Panc1 (cell line): ENCODE results near the gene SOX21.

Experiments
- CTCF ChIP-seq: fragments of 450-650 bp; IDR thresholded peaks from 2 replicates; pipeline ENCODE4 v1.5.1; 2017; ENCODE audit warnings: mild to moderate bottlenecking
- POLR2AphosphoS5 ChIP-seq: IDR thresholded peaks from 2 replicates; pipeline ENCODE4 v1.6.1; 2012; ENCODE audit warnings: mild to moderate bottlenecking, low read depth, low read length, moderate library complexity
- REST ChIP-seq, 2 experiments: IDR thresholded peaks; 2 replicates each; pipeline ENCODE4 v1.6.1; 2011 to 2012; ENCODE audit warnings: low read depth in 2 of 2, control low read depth in 1 of 2, low read length in 1 of 2, mild to moderate bottlenecking in 1 of 2, moderate library complexity in 1 of 2; ENCODE audit not compliant: insufficient read depth in 1 of 2
- SIN3A ChIP-seq: IDR thresholded peaks from 2 replicates; pipeline ENCODE4 v1.6.1; 2012; ENCODE audit warnings: low read depth, mild to moderate bottlenecking, low read length, moderate library complexity, borderline replicate concordance; ENCODE audit not compliant: insufficient read depth
- TCF7L2 ChIP-seq: IDR thresholded peaks from 2 replicates; pipeline ENCODE4 v1.6.1; 2011; ENCODE audit warnings: mild to moderate bottlenecking, low read depth, low read length, inconsistent platforms

GRCh38 chr13:94682229-94682628 is 30.1 kb downstream of the SOX21 start:
- TF ChIP-seq SIN3A (no peak), CTCF (no peak), REST (IDR thresholded peaks at IDR 0.05; ENCODE audit: insufficient read depth in 1 of 2, low read depth in 2 of 2, low read length in 1 of 2) (no peak), POLR2AphosphoS5 (no peak), TCF7L2 (no peak)
